SK-N-SH treated with all-trans-retinoic acid at 6 μM for 48 hours (cell line): ENCODE data around the gene MARCHF4.

Experiments used
- CSDC2 ChIP-seq: fragments of 250-450 bp; sonication (Bioruptor Pico); IDR thresholded peaks from 2 replicates; pipeline ENCODE4 v1.5.0; 2020; ENCODE audit warnings: mild to moderate bottlenecking, moderate library complexity
- GLIS3 ChIP-seq: fragments of 250-450 bp; sonication (Bioruptor Pico); IDR thresholded peaks from 2 replicates; pipeline ENCODE4 v1.5.0; 2020; ENCODE audit warnings: mild to moderate bottlenecking, moderate library complexity
- RARB ChIP-seq: fragments of 250-450 bp; sonication (Bioruptor Pico); IDR thresholded peaks from 2 replicates; pipeline ENCODE4 v1.8.0; 2021; ENCODE audit warnings: mild to moderate bottlenecking, moderate library complexity
- TCF4 ChIP-seq: fragments of 250-450 bp; sonication (Bioruptor Pico); IDR thresholded peaks from 2 replicates; pipeline ENCODE4 v1.8.0; 2021; ENCODE audit warnings: mild to moderate bottlenecking, moderate library complexity, borderline replicate concordance
- TOX ChIP-seq: fragments of 250-450 bp; sonication (Bioruptor Pico); IDR thresholded peaks from 2 replicates; pipeline ENCODE4 v1.8.0; 2021; ENCODE audit warnings: mild to moderate bottlenecking, moderate library complexity, borderline replicate concordance
- TSHZ2 ChIP-seq: fragments of 250-450 bp; sonication (Bioruptor Pico); IDR thresholded peaks from 2 replicates; pipeline ENCODE4 v1.5.0; 2020; ENCODE audit warnings: mild to moderate bottlenecking, moderate library complexity
- ZFP30 ChIP-seq: fragments of 450-650 bp; formaldehyde crosslinking; IDR thresholded peaks from 2 replicates; pipeline ENCODE4 v1.5.0; 2022; ENCODE audit warnings: mild to moderate bottlenecking, moderate library complexity
- TF ChIP-seq, protein P1 (sequence below): fragments of 250-450 bp; sonication (Bioruptor Pico); IDR thresholded peaks from 2 replicates; pipeline ENCODE4 v1.5.1; 2020; ENCODE audit warnings: low read depth, mild to moderate bottlenecking, moderate library complexity

DNA sequence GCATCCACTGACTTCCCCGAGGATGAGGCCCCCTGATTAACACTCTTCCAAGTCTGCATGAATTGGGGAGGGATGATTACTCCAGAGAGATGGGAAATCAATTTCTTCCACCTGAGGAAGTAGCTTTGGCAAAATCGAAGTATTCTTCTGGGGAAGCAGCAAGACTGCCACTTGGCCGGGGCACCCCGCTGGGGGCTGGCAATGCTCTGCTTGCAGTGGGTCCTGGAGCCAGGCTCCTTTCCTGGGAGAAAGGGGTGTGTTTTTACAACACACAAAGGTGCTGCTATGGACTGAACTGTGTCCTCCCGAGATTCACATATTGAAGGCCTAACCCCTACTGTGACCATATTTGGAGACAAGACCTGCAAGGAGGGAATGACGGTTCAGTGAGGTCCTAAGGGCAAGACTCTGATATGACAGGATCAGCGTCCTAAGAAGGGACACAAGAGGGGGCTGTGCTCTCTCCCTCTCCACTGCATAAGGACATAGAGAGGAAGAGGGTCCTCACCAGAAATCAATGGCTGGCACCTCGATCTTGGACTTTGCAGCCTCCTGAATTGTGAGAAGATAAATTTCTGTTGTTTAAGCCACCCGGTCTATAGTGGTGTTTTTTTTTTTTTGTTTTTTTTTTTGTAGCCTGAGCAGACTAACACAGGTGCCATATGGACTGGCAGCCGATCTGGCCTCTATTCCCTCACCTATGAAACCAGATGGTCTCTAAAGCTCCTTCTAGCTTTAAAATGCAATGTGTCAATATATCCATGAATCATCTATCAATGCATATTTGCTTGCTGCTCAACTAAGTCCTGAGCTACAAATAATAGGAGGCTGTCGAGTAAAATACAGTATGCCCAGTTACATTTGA lies 36.4 kb upstream of the MARCHF4 start:
- TF ChIP-seq CSDC2 (no peak), TOX (CRISPR knock-in tag) (no peak), TSHZ2 (CRISPR knock-in tag) (no peak), RARB (CRISPR knock-in tag) (no peak), GLIS3 (CRISPR knock-in tag) (no peak), ZFP30 (no peak), TCF4 (CRISPR knock-in tag) (no peak)
- TF ChIP-seq, protein P1, sequence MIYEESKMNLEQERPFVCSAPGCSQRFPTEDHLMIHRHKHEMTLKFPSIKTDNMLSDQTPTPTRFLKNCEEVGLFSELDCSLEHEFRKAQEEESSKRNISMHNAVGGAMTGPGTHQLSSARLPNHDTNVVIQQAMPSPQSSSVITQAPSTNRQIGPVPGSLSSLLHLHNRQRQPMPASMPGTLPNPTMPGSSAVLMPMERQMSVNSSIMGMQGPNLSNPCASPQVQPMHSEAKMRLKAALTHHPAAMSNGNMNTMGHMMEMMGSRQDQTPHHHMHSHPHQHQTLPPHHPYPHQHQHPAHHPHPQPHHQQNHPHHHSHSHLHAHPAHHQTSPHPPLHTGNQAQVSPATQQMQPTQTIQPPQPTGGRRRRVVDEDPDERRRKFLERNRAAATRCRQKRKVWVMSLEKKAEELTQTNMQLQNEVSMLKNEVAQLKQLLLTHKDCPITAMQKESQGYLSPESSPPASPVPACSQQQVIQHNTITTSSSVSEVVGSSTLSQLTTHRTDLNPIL (CRISPR knock-in tag), result no peak
